ENCODE measurements around the gene SEBOX. TPM values are rescaled to one million over a fixed set of nuclear protein-coding genes. Genes with fewer than 3 reads are reported as not detected.

The SEBOX gene
- total and polyA plus RNA-seq, 2 of the 8 experiments (the other 6 are each of a cell fraction or from before 2014, with no cell fraction given) = not detected

DNA sequence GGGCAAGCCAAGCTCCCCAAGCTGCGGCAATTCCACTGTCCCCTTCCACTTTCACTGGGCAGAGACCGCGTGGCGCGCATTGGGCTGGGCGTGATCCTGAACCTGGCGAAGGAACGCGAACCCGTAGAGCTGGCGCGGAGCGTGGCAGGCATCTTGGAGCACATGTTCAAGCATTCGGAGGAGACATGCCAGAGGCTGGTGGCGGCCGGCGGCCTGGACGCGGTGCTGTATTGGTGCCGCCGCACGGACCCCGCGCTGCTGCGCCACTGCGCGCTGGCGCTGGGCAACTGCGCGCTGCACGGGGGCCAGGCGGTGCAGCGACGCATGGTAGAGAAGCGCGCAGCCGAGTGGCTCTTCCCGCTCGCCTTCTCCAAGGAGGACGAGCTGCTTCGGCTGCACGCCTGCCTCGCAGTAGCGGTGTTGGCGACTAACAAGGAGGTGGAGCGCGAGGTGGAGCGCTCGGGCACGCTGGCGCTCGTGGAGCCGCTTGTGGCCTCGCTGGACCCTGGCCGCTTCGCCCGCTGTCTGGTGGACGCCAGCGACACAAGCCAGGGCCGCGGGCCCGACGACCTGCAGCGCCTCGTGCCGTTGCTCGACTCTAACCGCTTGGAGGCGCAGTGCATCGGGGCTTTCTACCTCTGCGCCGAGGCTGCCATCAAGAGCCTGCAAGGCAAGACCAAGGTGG is 16.3 kb upstream of the SEBOX start:
- Histone ChIP-seq H4K20me1 (replicated peaks in 1 of 2; ENCODE audit: control insufficient read depth in 1 of 2, insufficient read depth in 2 of 2, low read length in 2 of 2) (peaks cover 2 to 9% of the 10 kb centered on the region in 2 experiments), H3K23ac (ENCODE audit: insufficient read length) (no peak overlapping the region), H3K4ac (replicated peaks; ENCODE audit: insufficient read length, low read depth, low read length) (no peak overlapping the region), H3K9ac (replicated peaks in 1 of 4; ENCODE audit: extremely low read depth in 1 of 4, low read depth in 3 of 4, low read length in 3 of 4) (no peak overlapping the region), H3K18ac (ENCODE audit: extremely low read depth, low read length) (peak overlapping the region; percentile 85; the same call in 1 of the 2 replicates), H3K56ac (replicated peaks; ENCODE audit: insufficient read length, low read depth, low read length) (no peak overlapping the region), H3K4me1 (replicated peaks in 1 of 4; ENCODE audit: control insufficient read depth in 3 of 4, insufficient read depth in 4 of 4, low read length in 3 of 4) (peaks cover 0 to 13% (median 6%) of the 10 kb centered on the region in 4 experiments; a peak in 4 of 7 replicates), H2AK5ac (ENCODE audit: low read depth, low read length) (no peak overlapping the region), H2BK20ac (ENCODE audit: low read length) (no peak overlapping the region), H2AFZ (ENCODE audit: low read length) (peak overlapping the region; percentile 89; the same call in 1 of the 2 replicates), H3K4me2 (ENCODE audit: insufficient read depth in 1 of 2, low read depth in 2 of 2, low read length in 2 of 2) (peak overlapping the region; percentile 33 to 76), H2BK15ac (ENCODE audit: low read length) (peak overlapping the region; percentile 92; the same call in 1 of the 2 replicates), H3K79me1 (ENCODE audit: low read depth, low read length) (no peaks in the 10 kb centered on the region; the same call in 1 of the 2 replicates), H3K23me2 (ENCODE audit: low read depth, low read length) (peaks cover 14% of the 10 kb centered on the region), H4K8ac (ENCODE audit: extremely low read depth, insufficient read depth, low read length) (peak overlapping the region; percentile 63), H3K27ac (ENCODE audit: low read depth, low read length) (no peak overlapping the region), H3K27me3 (replicated peaks in 1 of 4; ENCODE audit: control insufficient read depth in 3 of 4, extremely low read depth in 1 of 4, insufficient read depth in 3 of 4, low read length in 3 of 4) (peaks cover 38 to 67% (median 57%) of the 10 kb centered on the region in 4 experiments), H2BK5ac (ENCODE audit: low read depth, low read length) (no peak overlapping the region), H3K14ac (ENCODE audit: insufficient read length) (no peak overlapping the region), H3K9me3 (ENCODE audit: insufficient read depth in 2 of 2, low read depth in 1 of 2, low read length in 1 of 2) (no peaks in the 10 kb centered on the region), H4K5ac (ENCODE audit: insufficient read length, low read depth, low read length) (no peak overlapping the region), H2BK12ac (ENCODE audit: low read depth, low read length) (peak overlapping the region; percentile 97; the same call in 1 of the 2 replicates), H3K4me3 (ENCODE audit: extremely low read depth in 1 of 4, insufficient read depth in 2 of 4, low read depth in 3 of 4, low read length in 4 of 4) (peak overlapping the region in 2 of 4 experiments; percentile 21 to 50; a peak in 3 of 8 replicates), H3K36me3 (ENCODE audit: control insufficient read depth in 2 of 4, insufficient read depth in 4 of 4, low read length in 3 of 4) (no peaks in the 10 kb centered on the region), H3K79me2 (ENCODE audit: control insufficient read depth in 1 of 2, insufficient read depth in 2 of 2, low read length in 2 of 2) (no peaks in the 10 kb centered on the region), H2BK120ac (replicated peaks; ENCODE audit: low read depth, low read length) (peak overlapping the region; percentile 38), H4K91ac (replicated peaks; ENCODE audit: insufficient read length, low read length) (no peak overlapping the region)
- DNase-seq (ENCODE audit: low read depth in 1 of 2, low spot score in 2 of 2) (peak; percentile 62 to 91), FAIRE-seq (no peak)
- CTCF ChIA-PET (ENCODE audit: partially characterized antibody) = interaction anchor here (1.0 to 14.7 kb wide), 14 partner anchors 9 to 168 kb away, joined by 3 to 142 read pairs (median 4); partner anchors contain the start of genes SARM1 and VTN
- POLR2A ChIA-PET (ENCODE audit: partially characterized antibody) = interaction anchor here (1.3 to 12.7 kb wide), 5 partner anchors 9 to 24 kb away, joined by 4 to 135 read pairs (median 5); partner anchors contain the start of genes POLDIP2, SARM1, SLC46A1 and VTN
- WGBS, 2 experiments (ENCODE audit: extremely low coverage in 1 of 2, insufficient coverage in 1 of 2, insufficient read length in 1 of 2, insufficient replicate concordance in 2 of 2, low coverage in 1 of 2, low lambda C conversion rate in 2 of 2, missing lambda C conversion rate in 1 of 2) = 24% methylated on average over 56 of the region's 72 CpGs; no CpG with 5 or more reads in 1 of the 2 experiments
- TF ChIP-seq CREB1 (IDR thresholded peaks at IDR 0.05) = peak; percentile 51
- no peak; the same call in 1 of the 2 replicates for TF ChIP-seq TEAD4 (IDR thresholded peaks at IDR 0.05; ENCODE audit: low read depth, low read length)
- TF ChIP-seq, protein P1, sequence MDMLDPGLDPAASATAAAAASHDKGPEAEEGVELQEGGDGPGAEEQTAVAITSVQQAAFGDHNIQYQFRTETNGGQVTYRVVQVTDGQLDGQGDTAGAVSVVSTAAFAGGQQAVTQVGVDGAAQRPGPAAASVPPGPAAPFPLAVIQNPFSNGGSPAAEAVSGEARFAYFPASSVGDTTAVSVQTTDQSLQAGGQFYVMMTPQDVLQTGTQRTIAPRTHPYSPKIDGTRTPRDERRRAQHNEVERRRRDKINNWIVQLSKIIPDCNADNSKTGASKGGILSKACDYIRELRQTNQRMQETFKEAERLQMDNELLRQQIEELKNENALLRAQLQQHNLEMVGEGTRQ (IDR thresholded peaks at IDR 0.05; ENCODE audit: low read length) = peak; percentile 14; the same call in 1 of the 2 replicates
- peak; percentile 59; the same call in 1 of the 2 replicates for TF ChIP-seq SUZ12 (IDR thresholded peaks at IDR 0.05; ENCODE audit: low read length)
- no peak for TF ChIP-seq PHF8 (conservative IDR thresholded peaks at IDR 0.05; ENCODE audit: low read depth, low read length)
- no peak for TF ChIP-seq JUND (IDR thresholded peaks at IDR 0.05; ENCODE audit: low read length)
- no peak for TF ChIP-seq TAF7 (optimal IDR thresholded peaks at IDR 0.05; ENCODE audit: borderline replicate concordance, low read depth, low read length)
